ENCODE measurements around the gene BET1L.

DNA sequence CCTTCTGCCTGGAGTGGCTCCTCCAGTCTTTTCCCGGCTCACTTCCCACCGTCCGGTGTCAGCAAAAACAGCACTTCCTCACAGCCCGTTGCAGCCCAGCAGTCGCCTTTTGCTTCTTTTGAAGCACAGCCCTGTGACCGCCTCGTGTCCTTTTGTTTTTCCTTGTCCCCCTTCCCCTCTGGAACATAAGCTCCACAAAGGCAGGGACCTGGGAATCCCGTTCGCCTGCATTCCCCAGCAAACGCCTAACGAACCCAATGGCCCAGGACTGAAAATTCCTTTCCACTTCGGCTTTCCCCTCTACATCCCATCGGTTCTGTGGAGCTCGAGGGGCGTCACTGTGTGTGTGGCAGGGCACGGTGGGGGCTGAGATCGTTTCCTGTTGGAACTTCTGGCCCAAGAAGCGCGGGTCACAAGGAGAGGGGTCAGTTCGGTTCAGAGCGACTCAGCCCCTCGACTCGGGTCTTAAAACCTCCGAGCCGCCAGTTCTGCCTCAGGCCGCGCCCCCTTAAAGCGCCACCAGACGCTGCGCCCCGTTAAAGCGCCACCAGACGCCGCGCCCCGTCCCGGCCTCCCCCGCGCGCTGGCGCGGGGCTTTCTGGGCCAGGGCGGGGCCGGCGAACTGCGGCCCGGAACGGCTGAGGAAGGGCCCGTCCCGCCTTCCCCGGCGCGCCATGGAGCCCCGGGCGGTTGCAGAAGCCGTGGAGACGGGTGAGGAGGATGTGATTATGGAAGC, 1.1 kb upstream of the BET1L start:
- TF ChIP-seq, protein P1, sequence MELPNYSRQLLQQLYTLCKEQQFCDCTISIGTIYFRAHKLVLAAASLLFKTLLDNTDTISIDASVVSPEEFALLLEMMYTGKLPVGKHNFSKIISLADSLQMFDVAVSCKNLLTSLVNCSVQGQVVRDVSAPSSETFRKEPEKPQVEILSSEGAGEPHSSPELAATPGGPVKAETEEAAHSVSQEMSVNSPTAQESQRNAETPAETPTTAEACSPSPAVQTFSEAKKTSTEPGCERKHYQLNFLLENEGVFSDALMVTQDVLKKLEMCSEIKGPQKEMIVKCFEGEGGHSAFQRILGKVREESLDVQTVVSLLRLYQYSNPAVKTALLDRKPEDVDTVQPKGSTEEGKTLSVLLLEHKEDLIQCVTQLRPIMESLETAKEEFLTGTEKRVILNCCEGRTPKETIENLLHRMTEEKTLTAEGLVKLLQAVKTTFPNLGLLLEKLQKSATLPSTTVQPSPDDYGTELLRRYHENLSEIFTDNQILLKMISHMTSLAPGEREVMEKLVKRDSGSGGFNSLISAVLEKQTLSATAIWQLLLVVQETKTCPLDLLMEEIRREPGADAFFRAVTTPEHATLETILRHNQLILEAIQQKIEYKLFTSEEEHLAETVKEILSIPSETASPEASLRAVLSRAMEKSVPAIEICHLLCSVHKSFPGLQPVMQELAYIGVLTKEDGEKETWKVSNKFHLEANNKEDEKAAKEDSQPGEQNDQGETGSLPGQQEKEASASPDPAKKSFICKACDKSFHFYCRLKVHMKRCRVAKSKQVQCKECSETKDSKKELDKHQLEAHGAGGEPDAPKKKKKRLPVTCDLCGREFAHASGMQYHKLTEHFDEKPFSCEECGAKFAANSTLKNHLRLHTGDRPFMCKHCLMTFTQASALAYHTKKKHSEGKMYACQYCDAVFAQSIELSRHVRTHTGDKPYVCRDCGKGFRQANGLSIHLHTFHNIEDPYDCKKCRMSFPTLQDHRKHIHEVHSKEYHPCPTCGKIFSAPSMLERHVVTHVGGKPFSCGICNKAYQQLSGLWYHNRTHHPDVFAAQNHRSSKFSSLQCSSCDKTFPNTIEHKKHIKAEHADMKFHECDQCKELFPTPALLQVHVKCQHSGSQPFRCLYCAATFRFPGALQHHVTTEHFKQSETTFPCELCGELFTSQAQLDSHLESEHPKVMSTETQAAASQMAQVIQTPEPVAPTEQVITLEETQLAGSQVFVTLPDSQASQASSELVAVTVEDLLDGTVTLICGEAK (IDR thresholded peaks at IDR 0.05; ENCODE audit: borderline replicate concordance): no peak; the same call in 1 of the 2 replicates
- TF ChIP-seq RCOR1 (conservative IDR thresholded peaks at IDR 0.05; ENCODE audit: low read depth, low read length) (no peak), POLR2A (IDR thresholded peaks at IDR 0.05; ENCODE audit: low read depth, low read length) (peak; percentile 77), HDAC2 (IDR thresholded peaks at IDR 0.05) (no peak)
- TF ChIP-seq, protein P2, sequence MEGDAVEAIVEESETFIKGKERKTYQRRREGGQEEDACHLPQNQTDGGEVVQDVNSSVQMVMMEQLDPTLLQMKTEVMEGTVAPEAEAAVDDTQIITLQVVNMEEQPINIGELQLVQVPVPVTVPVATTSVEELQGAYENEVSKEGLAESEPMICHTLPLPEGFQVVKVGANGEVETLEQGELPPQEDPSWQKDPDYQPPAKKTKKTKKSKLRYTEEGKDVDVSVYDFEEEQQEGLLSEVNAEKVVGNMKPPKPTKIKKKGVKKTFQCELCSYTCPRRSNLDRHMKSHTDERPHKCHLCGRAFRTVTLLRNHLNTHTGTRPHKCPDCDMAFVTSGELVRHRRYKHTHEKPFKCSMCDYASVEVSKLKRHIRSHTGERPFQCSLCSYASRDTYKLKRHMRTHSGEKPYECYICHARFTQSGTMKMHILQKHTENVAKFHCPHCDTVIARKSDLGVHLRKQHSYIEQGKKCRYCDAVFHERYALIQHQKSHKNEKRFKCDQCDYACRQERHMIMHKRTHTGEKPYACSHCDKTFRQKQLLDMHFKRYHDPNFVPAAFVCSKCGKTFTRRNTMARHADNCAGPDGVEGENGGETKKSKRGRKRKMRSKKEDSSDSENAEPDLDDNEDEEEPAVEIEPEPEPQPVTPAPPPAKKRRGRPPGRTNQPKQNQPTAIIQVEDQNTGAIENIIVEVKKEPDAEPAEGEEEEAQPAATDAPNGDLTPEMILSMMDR (IDR thresholded peaks at IDR 0.05 in 2 of 3, conservative IDR thresholded peaks at IDR 0.05 in 1 of 3; ENCODE audit: control insufficient read depth in 2 of 3, extremely low read depth in 1 of 3, insufficient read depth in 1 of 3, low read depth in 3 of 3, low read length in 3 of 3): no peak

Measured in GM12878 (cell line).